Pancreas (tissue), 10 donors: Measurements from ENCODE around the gene TRA2B. TPM values are rescaled to one million over a fixed set of nuclear protein-coding genes. Genes with fewer than 3 reads are reported as not detected.

ENCODE experiments used
- ATAC-seq, 4 donors: fragments of 200-7000 bp; cut with Tn5 transposase; one replicate each; pipeline versions ENCODE4 v1.8.0 to v1.9.1; 2020; ENCODE audit warnings: mild to moderate bottlenecking in 4 of 4, moderate library complexity in 4 of 4
- DNase-seq, 6 donors: peaks; one replicate each; pipeline ENCODE4 v3.0.0-alpha.2; 2020
- FAIRE-seq: peaks from 2 replicates; lab custom pipeline; 2012; peaks lifted over from hg19 to GRCh38; lab: Jason Lieb, UNC
- H3K27ac ChIP-seq, 4 donors: fragments of 200-600 bp; sonication (generic); 1 replicate in 3 of 4; 2 replicates in 1 of 4; pipeline versions ENCODE4 v1.5.0 to v1.8.0; 2020
- H3K27me3 ChIP-seq, 4 donors: fragments of 200-600 bp; one replicate each; pipeline ENCODE4 v1.8.0; 2021
- H3K36me3 ChIP-seq, 3 donors: fragments of 200-600 bp; sonication (generic) in 1 of 3; one replicate each; pipeline versions ENCODE4 v1.5.0 to v1.8.0; 2020 to 2021
- H3K4me1 ChIP-seq, 3 donors: fragments of 200-600 bp; one replicate each; pipeline ENCODE4 v1.8.0; 2021
- H3K4me3 ChIP-seq, 4 donors: fragments of 200-600 bp; sonication (generic) in 2 of 4; one replicate each; pipeline versions ENCODE4 v1.5.0 to v1.8.0; 2020 to 2021
- H3K9me3 ChIP-seq, 4 donors: fragments of 200-600 bp; one replicate each; pipeline ENCODE4 v1.8.0; 2021
- WGBS, 2 donors: extraction: QIAGEN DNeasy Blood & Tissue Kit; methylation state at CpG; one replicate each; pipeline ENCODE4 v1.1.7; 2013; 5-methylcytosine and 5-hydroxymethylcytosine counted together
- intact Hi-C, 3 donors: fragments of 100-400 bp; cut with DNase I; formaldehyde crosslinking; loops; one replicate each; pipeline versions ENCODE4 v1.11.1 to v1.14.2; 2022
- polyA plus RNA-seq, 2 donors: library from polyadenylated mRNA; stranded (reverse); fragments of 200-250 nt; gene quantifications; one replicate each; pipeline ENCODE4 v1.2.3, GENCODE V29; 2013
- total RNA-seq, 6 donors: library from RNA; stranded (reverse); fragmentation: NEBNext Ultra II Directional in 4 of 6; extraction: Animal tissue kit (Norgen Biotek cat#: 25700) in 4 of 6; gene quantifications; one replicate each; pipeline versions ENCODE4 v1.2.1 to v1.2.4, GENCODE V29; 2021 to 2023
- TF ChIP-seq, protein P1 (sequence below), 4 donors: fragments of 200-600 bp; sonication (generic) in 3 of 4; IDR thresholded peaks; one replicate each; pipeline versions ENCODE4 v1.5.0 to v1.8.0; 2021; ENCODE audit warnings: antibody characterized with exemption in 4 of 4
- donor health status: healthy with polysubstance abuse.
- donor health status: DM: no; HTN: no; CAD: no; lungs with moderate emphysema.
- donor health status: DM: no; HTN: no; CAD: no.
- donor health status: control.
- donor health status: control.
- donor health status: Bipolar disorder and iron deficiency.
- donor health status: DM: yes; HTN: yes; CAD: no.
- donor health status: DM: no; HTN: no; CAD: no.
- donor health status: DM: no; HTN: no; CAD: no.
- donor health status: DM: yes; HTN: yes; CAD: no.

Gene TRA2B
- total and polyA plus RNA-seq, 8 donors, result 27.4 to 79.2 (median 47.3) TPM

DNA sequence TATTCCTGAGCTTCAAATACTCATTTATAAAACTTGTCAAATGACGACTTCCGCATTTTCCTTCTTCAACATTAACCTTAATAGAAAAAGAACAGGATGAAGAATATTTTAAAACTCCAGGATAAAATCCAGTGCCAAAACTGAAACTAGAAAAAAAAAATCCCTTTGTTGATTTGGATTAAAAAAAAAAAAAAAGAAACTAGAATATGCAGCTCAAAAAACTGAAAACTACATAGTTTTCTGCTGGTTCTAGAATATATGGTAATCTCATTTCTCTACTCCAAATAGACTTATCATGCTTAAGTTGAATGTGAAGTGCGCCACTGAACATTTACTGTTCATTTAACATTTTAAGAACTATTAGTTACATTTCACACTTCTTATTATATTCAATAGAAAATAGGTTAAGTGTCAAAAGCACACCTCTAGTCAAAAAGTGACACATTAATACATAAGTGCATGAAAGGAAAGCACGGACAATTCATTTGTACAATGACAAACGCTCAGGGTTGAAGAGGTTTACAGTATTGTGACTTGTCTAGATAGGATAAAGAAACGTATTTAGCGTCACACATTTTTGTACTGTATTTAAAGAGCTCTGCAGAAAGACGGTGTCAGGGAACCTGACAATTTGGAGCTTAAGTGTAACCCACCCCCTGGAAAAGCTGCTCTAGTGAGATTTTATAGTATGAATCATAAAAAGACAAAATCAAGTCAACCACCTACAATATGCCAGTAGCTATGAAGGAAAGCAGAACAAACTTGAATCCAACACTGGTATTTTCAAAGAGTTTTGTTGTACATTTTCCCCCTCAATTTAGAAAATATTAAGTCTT lies 5.8 kb downstream of the TRA2B start:
- FAIRE-seq (no peak), DNase-seq (no peak), ATAC-seq (no peak)
- TF ChIP-seq, protein P1, sequence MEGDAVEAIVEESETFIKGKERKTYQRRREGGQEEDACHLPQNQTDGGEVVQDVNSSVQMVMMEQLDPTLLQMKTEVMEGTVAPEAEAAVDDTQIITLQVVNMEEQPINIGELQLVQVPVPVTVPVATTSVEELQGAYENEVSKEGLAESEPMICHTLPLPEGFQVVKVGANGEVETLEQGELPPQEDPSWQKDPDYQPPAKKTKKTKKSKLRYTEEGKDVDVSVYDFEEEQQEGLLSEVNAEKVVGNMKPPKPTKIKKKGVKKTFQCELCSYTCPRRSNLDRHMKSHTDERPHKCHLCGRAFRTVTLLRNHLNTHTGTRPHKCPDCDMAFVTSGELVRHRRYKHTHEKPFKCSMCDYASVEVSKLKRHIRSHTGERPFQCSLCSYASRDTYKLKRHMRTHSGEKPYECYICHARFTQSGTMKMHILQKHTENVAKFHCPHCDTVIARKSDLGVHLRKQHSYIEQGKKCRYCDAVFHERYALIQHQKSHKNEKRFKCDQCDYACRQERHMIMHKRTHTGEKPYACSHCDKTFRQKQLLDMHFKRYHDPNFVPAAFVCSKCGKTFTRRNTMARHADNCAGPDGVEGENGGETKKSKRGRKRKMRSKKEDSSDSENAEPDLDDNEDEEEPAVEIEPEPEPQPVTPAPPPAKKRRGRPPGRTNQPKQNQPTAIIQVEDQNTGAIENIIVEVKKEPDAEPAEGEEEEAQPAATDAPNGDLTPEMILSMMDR (IDR thresholded peaks at IDR 0.05), result no peak
- Histone ChIP-seq H3K27me3 (no peaks in the 10 kb centered on the region), H3K4me3 (peak overlapping the region in 2 of 4 donors; percentile 3 to 19), H3K27ac (peak overlapping the region in 1 of 4 donors; percentile 2), H3K36me3 (no peaks in the 10 kb centered on the region), H3K9me3 (no peaks in the 10 kb centered on the region), H3K4me1 (peaks cover 45 to 81% (median 55%) of the 10 kb centered on the region in 3 donors)
- intact Hi-C loops, result no loop called here
- WGBS, 2 donors, result 4 to 8% methylated on average over 8 of the region's 8 CpGs

GRCh38 chr3:185930393-185931107 lies 7.3 kb downstream of the TRA2B start:
- TF ChIP-seq, protein P1 (IDR thresholded peaks at IDR 0.05), result no peak
- no peak for ATAC-seq
- 35 to 56% methylated on average over 3 of the region's 3 CpGs for WGBS, 2 donors
- no peak overlapping the region for H3K27ac ChIP-seq
- peak overlapping the region in 1 of 4 donors; percentile 8 for H3K4me3 ChIP-seq
- FAIRE-seq, result no peak
- H3K4me1 ChIP-seq, result peaks cover 45 to 90% (median 68%) of the 10 kb centered on the region in 3 donors
- no peaks in the 10 kb centered on the region for H3K36me3 ChIP-seq
- no peaks in the 10 kb centered on the region for H3K27me3 ChIP-seq
- H3K9me3 ChIP-seq, result no peaks in the 10 kb centered on the region
- no peak for DNase-seq
- intact Hi-C loops, result no loop called here

GRCh38 chr3:185929192-185930151 lies 8.3 kb downstream of the TRA2B start:
- peak overlapping the region in 1 of 4 donors; percentile 15 for H3K27ac ChIP-seq
- H3K36me3 ChIP-seq, result peaks cover 0 to 9% (median 6%) of the 10 kb centered on the region in 3 donors
- intact Hi-C loops, result no loop called here
- TF ChIP-seq, protein P1 (IDR thresholded peaks at IDR 0.05), result no peak
- H3K4me1 ChIP-seq, result peaks cover 45 to 82% (median 70%) of the 10 kb centered on the region in 3 donors
- 5 to 10% methylated on average over 3 of the region's 3 CpGs for WGBS, 2 donors
- DNase-seq (no peak), FAIRE-seq (no peak), ATAC-seq (peak in 2 of 4 donors; percentile 13 to 26)
- H3K4me3 ChIP-seq, result no peak overlapping the region
- no peaks in the 10 kb centered on the region for H3K9me3 ChIP-seq
- no peaks in the 10 kb centered on the region for H3K27me3 ChIP-seq

DNA sequence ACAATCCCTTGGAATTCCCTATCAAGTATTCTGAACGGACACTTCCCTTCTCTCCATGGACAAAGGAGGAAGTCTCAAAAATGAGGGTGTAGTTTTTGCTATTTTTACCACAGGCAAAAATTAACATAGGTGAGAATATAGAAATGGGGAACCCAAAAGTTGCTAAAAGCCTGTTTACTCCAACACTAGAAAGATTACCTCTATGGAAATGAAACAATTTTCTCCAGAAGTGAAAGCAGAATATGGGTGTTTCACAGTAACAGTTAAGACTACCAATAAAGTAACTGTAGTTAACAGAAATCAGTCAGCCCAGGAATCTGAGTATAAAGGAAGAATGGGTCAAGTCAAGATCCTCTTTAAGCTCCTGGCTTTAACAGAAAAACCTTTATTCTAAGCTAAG lies 9.3 kb downstream of the TRA2B start:
- intact Hi-C loops, result no loop called here
- Histone ChIP-seq H3K9me3 (no peaks in the 10 kb centered on the region), H3K4me3 (no peak overlapping the region), H3K27me3 (no peaks in the 10 kb centered on the region), H3K27ac (peak overlapping the region in 2 of 4 donors; percentile 15 to 24), H3K36me3 (peaks cover 0 to 18% (median 15%) of the 10 kb centered on the region in 3 donors), H3K4me1 (peaks cover 45 to 74% (median 73%) of the 10 kb centered on the region in 3 donors)
- DNase-seq, result no peak
- TF ChIP-seq, protein P1 (IDR thresholded peaks at IDR 0.05), result no peak
- ATAC-seq, result no peak
- FAIRE-seq, result no peak
- WGBS, 2 donors, result 20 to 22% methylated on average over 1 of the region's 1 CpG
